OCI-LY7 (cell line): ENCODE results near the gene LIN9. TPM values are rescaled to one million over a fixed set of nuclear protein-coding genes. Genes with fewer than 3 reads are reported as not detected.

Source experiments
- BruUV-seq: library from RNA; stranded (reverse); fragments of 400-500 nt; replicated peaks from 2 replicates; lab custom pipeline; 2021; lab: Mats Ljungman, UMichigan
- CTCF ChIA-PET: fragments of 300-600 bp; sonication (Branson Sonifier 250); formaldehyde crosslinking; loops from one replicate; lab custom pipeline; 2022; ENCODE audit warnings: antibody characterized with exemption; ENCODE audit not compliant: unreplicated experiment; lab: Charles Lee
- POLR2A ChIA-PET: fragments of 300-600 bp; sonication (Branson Sonifier 250); formaldehyde crosslinking; loops from one replicate; lab custom pipeline; 2022; ENCODE audit warnings: antibody characterized with exemption; lab: Charles Lee
- DNase-seq: peaks from one replicate; pipeline ENCODE4 v3.0.0-alpha.2; 2015; ENCODE audit warnings: low spot score
- H2AFZ ChIP-seq: fragments of 200-600 bp; sonication (generic), shearing (Covaris generic); 2 replicates; pipeline ENCODE4 v1.6.1; 2014; ENCODE audit warnings: mild to moderate bottlenecking, antibody characterized with exemption, low read length, moderate library complexity
- H3K27ac ChIP-seq: fragments of 200-600 bp; sonication (generic); 2 replicates; pipeline ENCODE4 v1.5.1; 2014; ENCODE audit warnings: mixed run types, low read depth, mild to moderate bottlenecking, moderate library complexity, low read length, inconsistent platforms; ENCODE audit not compliant: poor library complexity, severe bottlenecking
- H3K36me3 ChIP-seq: fragments of 200-600 bp; sonication (generic); 2 replicates; pipeline ENCODE4 v1.6.1; 2014; ENCODE audit warnings: mild to moderate bottlenecking, antibody characterized with exemption, low read length, moderate library complexity, mixed read lengths; ENCODE audit not compliant: insufficient read depth
- H3K4me1 ChIP-seq: fragments of 200-600 bp; sonication (generic); 2 replicates; pipeline ENCODE4 v1.5.1; 2014; ENCODE audit warnings: mild to moderate bottlenecking, low read length; ENCODE audit not compliant: insufficient read depth, poor library complexity, severe bottlenecking
- H3K4me2 ChIP-seq: fragments of 200-600 bp; sonication (generic); 2 replicates; pipeline ENCODE4 v1.6.1; 2014; ENCODE audit warnings: mild to moderate bottlenecking, low read length
- H3K4me3 ChIP-seq: fragments of 200-600 bp; sonication (generic); 2 replicates; pipeline ENCODE4 v1.5.1; 2014; ENCODE audit warnings: mild to moderate bottlenecking, low read depth, low read length; ENCODE audit not compliant: poor library complexity, severe bottlenecking
- H3K79me2 ChIP-seq: fragments of 200-600 bp; sonication (generic); 2 replicates; pipeline ENCODE4 v1.6.1; 2016; ENCODE audit warnings: low read depth, mild to moderate bottlenecking, low read length, moderate library complexity, mixed read lengths; ENCODE audit not compliant: insufficient read depth
- H3K9me2 ChIP-seq: fragments of 200-600 bp; sonication (generic); 2 replicates; pipeline ENCODE4 v1.6.1; 2016; ENCODE audit warnings: mild to moderate bottlenecking, low read length, mixed read lengths; ENCODE audit not compliant: insufficient read depth
- H3K9me3 ChIP-seq: fragments of 200-600 bp; sonication (generic); 2 replicates; pipeline ENCODE4 v1.6.1; 2014; ENCODE audit warnings: mild to moderate bottlenecking, mixed run types, low read length, mixed read lengths
- H4K20me1 ChIP-seq: fragments of 200-600 bp; sonication (generic); 2 replicates; pipeline ENCODE4 v1.6.1; 2014; ENCODE audit warnings: mild to moderate bottlenecking, antibody characterized with exemption, low read length, moderate library complexity, mixed read lengths; ENCODE audit not compliant: insufficient read depth
- EZH2phosphoT487 ChIP-seq: fragments of 200-600 bp; sonication (generic); IDR thresholded peaks from 2 replicates; pipeline ENCODE4 v1.6.1; 2018; ENCODE audit warnings: low read depth, borderline replicate concordance, mild to moderate bottlenecking, mixed run types, antibody characterized with exemption, low read length, moderate library complexity, mixed read lengths
- intact Hi-C: fragments of 100-400 bp; cut with micrococcal nuclease; formaldehyde crosslinking; loops from one replicate; pipeline ENCODE4 v1.10.0; 2022; ENCODE audit not compliant: unreplicated experiment
- total RNA-seq, 2 experiments: library from RNA; depleted of rRNA in 1 of 2; stranded (reverse); fragments of >200 nt in 1 of 2; shearing (Covaris generic) in 1 of 2; gene quantifications; 2 replicates each; pipeline ENCODE4 v1.2.3, GENCODE V29; 2014 to 2022
- TF ChIP-seq, protein P1 (sequence below): fragments of 200-600 bp; sonication (generic); conservative IDR thresholded peaks from 2 replicates; pipeline ENCODE4 v1.5.1; 2014; ENCODE audit warnings: mild to moderate bottlenecking, antibody characterized with exemption, low read length, moderate library complexity, mixed read lengths

The LIN9 gene
- total RNA-seq, 2 experiments from 2014 or later: 19.7 to 20.1 TPM

DNA sequence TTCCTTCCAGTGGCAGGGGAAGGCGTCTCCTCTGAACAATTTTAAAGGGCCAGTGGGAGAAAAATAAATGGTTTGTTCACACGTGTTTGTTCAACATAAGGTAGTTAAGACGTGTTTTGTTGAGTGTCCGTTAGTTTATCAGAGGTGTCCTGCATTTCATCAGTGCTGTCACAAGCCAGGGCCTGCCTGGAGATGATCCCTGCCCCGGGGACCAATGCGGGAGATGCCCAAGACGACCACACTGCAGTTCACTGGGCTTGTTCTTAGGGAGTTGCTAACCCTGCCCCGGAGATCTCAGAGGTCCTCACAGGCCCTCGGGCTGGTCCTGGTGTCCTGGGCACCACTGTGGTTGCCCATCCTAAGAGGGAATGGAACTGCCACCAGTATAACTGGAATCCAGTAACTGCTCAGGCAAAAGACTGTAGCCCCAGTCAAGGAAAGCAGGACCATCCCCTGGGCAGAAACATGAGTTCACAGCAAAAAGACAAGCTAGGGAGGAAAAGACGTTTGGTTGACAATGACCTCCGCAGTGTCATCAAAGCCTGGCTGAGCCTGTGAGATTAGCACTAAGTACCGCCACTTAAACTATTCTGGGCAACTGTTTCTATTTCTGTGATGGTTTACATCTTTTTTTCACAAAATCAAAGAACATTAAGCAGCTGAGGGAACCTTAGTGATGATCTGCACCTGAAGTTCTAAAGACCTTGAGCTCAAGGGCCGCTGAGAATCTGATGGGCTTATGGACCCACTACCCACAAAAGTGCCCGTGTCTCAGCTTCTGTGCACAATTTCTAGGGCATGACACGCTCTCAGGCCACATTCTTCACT, 44.9 kb upstream of the LIN9 start:
- no peak for TF ChIP-seq EZH2phosphoT487
- TF ChIP-seq, protein P1, sequence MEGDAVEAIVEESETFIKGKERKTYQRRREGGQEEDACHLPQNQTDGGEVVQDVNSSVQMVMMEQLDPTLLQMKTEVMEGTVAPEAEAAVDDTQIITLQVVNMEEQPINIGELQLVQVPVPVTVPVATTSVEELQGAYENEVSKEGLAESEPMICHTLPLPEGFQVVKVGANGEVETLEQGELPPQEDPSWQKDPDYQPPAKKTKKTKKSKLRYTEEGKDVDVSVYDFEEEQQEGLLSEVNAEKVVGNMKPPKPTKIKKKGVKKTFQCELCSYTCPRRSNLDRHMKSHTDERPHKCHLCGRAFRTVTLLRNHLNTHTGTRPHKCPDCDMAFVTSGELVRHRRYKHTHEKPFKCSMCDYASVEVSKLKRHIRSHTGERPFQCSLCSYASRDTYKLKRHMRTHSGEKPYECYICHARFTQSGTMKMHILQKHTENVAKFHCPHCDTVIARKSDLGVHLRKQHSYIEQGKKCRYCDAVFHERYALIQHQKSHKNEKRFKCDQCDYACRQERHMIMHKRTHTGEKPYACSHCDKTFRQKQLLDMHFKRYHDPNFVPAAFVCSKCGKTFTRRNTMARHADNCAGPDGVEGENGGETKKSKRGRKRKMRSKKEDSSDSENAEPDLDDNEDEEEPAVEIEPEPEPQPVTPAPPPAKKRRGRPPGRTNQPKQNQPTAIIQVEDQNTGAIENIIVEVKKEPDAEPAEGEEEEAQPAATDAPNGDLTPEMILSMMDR: no peak
- Histone ChIP-seq H3K27ac (peak overlapping the region; percentile 98), H3K4me2 (peak overlapping the region; percentile 78), H3K9me2 (no peaks in the 10 kb centered on the region), H3K9me3 (no peaks in the 10 kb centered on the region), H4K20me1 (no peaks in the 10 kb centered on the region), H2AFZ (no peak overlapping the region), H3K4me1 (peaks cover 96% of the 10 kb centered on the region), H3K36me3 (peaks cover 33% of the 10 kb centered on the region), H3K4me3 (peak overlapping the region; percentile 50), H3K79me2 (no peaks in the 10 kb centered on the region; the same call in 1 of the 2 replicates)
- DNase-seq: peak; percentile 92
- ChIA-PET CTCF (interaction anchor here (0.6 to 0.9 kb wide), 3 partner anchors 45 to 258 kb away, joined by 3 to 4 read pairs (median 3); partner anchors contain the start of gene LIN9), POLR2A (interaction anchor here (0.5 to 5.8 kb wide), 14 partner anchors 10 to 286 kb away, joined by 3 to 55 read pairs (median 4); partner anchors contain the start of genes LIN9 and PARP1)
- intact Hi-C loops: loop anchor here (1.0 kb wide), 1 partner anchor 53 kb away; no protein-coding TSS in a partner anchor
- BruUV-seq: no TSS peak

DNA sequence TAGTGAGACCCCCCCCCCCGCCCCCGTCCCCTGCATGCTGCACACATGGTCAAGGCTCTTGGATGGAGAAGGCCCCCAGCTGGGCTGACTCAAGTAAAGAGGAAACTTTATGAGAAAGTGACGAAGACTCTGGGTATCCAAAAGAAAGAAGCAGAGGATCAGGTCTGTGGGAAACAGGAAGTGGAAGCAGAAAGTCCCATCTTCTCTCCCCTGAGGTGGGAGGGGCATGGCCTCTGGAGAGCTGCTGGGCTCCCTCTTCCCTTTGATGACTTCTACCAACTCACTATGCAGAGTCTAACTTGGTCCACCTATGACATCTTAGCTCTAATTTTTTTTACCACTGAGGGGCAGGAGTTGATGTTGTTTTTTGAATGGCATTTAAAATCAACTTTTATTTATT, 42.7 kb upstream of the LIN9 start:
- Histone ChIP-seq H3K36me3 (peaks cover 11% of the 10 kb centered on the region; the same call in 1 of the 2 replicates), H4K20me1 (no peaks in the 10 kb centered on the region), H3K9me3 (no peaks in the 10 kb centered on the region), H3K4me1 (peaks cover 97% of the 10 kb centered on the region), H3K79me2 (no peaks in the 10 kb centered on the region; the same call in 1 of the 2 replicates), H3K4me2 (peak overlapping the region; percentile 31; the same call in 1 of the 2 replicates), H3K27ac (peak overlapping the region; percentile 98), H2AFZ (no peak overlapping the region), H3K9me2 (no peaks in the 10 kb centered on the region), H3K4me3 (no peak overlapping the region)
- TF ChIP-seq EZH2phosphoT487: no peak
- TF ChIP-seq, protein P1: no peak
- intact Hi-C loops: no loop called here
- ChIA-PET POLR2A (interaction anchor here (1.0 to 5.8 kb wide), 3 partner anchors 18 to 54 kb away, joined by 8 to 55 read pairs (median 13); partner anchors contain the start of gene PARP1), CTCF (no interaction called here)
- no TSS peak for BruUV-seq
- peak; percentile 33 for DNase-seq
